Ishikawa (cell line): ENCODE data around the gene DHRS3.

ENCODE experiments used
- CREB1 ChIP-seq: IDR thresholded peaks from 2 replicates; pipeline ENCODE4 v1.6.1; 2012; ENCODE audit warnings: low read depth
- REST ChIP-seq: IDR thresholded peaks from 2 replicates; pipeline ENCODE4 v1.6.1; 2012; ENCODE audit warnings: low read depth, mild to moderate bottlenecking

GRCh38 chr1:12568009-12568767 lies 49.8 kb downstream of the DHRS3 start:
- TF ChIP-seq REST (no peak), CREB1 (no peak)
